ENCODE data around the gene ZNF410. TPM values are rescaled to one million over a fixed set of nuclear protein-coding genes. Genes with fewer than 3 reads are reported as not detected.
A peak's percentile ranks its signal among the peaks of the same experiment; 100 is the strongest.

ZNF410 gene
- total RNA-seq, 6 donors from 2014 or later = 23.4 to 80.7 (median 42.5) TPM

- peaks cover 0 to 34% (median 7%) of the 10 kb centered on the region in 4 donors for H3K36me3 ChIP-seq
- 37 to 38% methylated on average over 4 of the region's 4 CpGs for WGBS, 2 donors
- peak; percentile 47 to 75 for ATAC-seq (ENCODE audit: low FRiP score in 2 of 2)
Measured at GRCh38 chr14:73943083-73943482, 56.4 kb downstream of the ZNF410 start.

GRCh38 chr14:73944432-73945158 lies 57.9 kb downstream of the ZNF410 start:
- Histone ChIP-seq H3K4me1 (peaks cover 12 to 29% (median 18%) of the 10 kb centered on the region in 4 donors), H3K9me3 (no peaks in the 10 kb centered on the region), H3K36me3 (peaks cover 0 to 28% (median 7%) of the 10 kb centered on the region in 4 donors), H3K4me3 (no peak overlapping the region), H3K27me3 (no peaks in the 10 kb centered on the region), H3K27ac (peak overlapping the region in 2 of 4 donors; percentile 9 to 53)
- 70 to 83% methylated on average over 4 to 17 of the region's 17 CpGs for WGBS, 2 donors
- ATAC-seq (ENCODE audit: low FRiP score in 2 of 2) (peak in 1 of 2 donors; percentile 16), DNase-seq (peak in 1 of 2 donors; percentile 64)
- TF ChIP-seq POLR2AphosphoS5 (IDR thresholded peaks at IDR 0.05) (no peak), EP300 (IDR thresholded peaks at IDR 0.05) (no peak), POLR2A (IDR thresholded peaks at IDR 0.05) (no peak)
- TF ChIP-seq, protein P1, sequence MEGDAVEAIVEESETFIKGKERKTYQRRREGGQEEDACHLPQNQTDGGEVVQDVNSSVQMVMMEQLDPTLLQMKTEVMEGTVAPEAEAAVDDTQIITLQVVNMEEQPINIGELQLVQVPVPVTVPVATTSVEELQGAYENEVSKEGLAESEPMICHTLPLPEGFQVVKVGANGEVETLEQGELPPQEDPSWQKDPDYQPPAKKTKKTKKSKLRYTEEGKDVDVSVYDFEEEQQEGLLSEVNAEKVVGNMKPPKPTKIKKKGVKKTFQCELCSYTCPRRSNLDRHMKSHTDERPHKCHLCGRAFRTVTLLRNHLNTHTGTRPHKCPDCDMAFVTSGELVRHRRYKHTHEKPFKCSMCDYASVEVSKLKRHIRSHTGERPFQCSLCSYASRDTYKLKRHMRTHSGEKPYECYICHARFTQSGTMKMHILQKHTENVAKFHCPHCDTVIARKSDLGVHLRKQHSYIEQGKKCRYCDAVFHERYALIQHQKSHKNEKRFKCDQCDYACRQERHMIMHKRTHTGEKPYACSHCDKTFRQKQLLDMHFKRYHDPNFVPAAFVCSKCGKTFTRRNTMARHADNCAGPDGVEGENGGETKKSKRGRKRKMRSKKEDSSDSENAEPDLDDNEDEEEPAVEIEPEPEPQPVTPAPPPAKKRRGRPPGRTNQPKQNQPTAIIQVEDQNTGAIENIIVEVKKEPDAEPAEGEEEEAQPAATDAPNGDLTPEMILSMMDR (IDR thresholded peaks at IDR 0.05) = no peak

More at GRCh38 chr14:73943083-73943482, 56.4 kb downstream of the ZNF410 start:
- DNase-seq = peak in 1 of 2 donors; percentile 27
- peaks cover 6 to 23% (median 17%) of the 10 kb centered on the region in 4 donors for H3K4me1 ChIP-seq
- H3K27ac ChIP-seq = peak overlapping the region in 1 of 4 donors; percentile 32
- no peaks in the 10 kb centered on the region for H3K9me3 ChIP-seq
- H3K4me3 ChIP-seq = no peak overlapping the region
- TF ChIP-seq POLR2A (IDR thresholded peaks at IDR 0.05) (no peak), EP300 (IDR thresholded peaks at IDR 0.05) (no peak), POLR2AphosphoS5 (IDR thresholded peaks at IDR 0.05) (no peak)
- TF ChIP-seq, protein P1 (IDR thresholded peaks at IDR 0.05) = no peak
- H3K27me3 ChIP-seq = no peaks in the 10 kb centered on the region

DNA sequence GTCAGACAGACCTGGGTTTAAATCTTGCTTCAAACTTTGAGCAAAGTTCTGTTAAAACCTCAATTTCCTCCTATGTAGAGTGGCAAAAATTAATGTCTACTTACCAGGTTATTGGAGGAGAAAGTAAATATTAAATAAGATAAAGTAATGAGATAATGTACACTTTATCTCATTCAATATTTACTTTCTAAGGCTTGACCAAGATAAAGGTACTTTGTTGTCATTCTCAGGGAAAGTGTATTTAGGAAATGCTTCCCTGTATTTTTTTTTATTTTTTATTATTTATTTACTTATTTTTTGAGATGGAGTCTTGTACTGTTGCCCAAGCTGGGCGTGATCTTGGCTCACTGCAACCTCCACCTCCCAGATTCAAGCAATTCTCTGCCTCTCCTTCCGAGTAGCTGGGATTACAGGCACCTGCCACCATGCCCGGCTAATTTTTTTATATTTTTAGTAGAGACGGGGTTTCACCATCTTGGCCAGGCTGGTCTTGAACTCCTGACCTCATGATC lies 58.6 kb downstream of the ZNF410 start:
- H3K9me3 ChIP-seq = no peaks in the 10 kb centered on the region
- TF ChIP-seq, protein P1 (IDR thresholded peaks at IDR 0.05) = no peak
- TF ChIP-seq POLR2A (IDR thresholded peaks at IDR 0.05) (no peak), POLR2AphosphoS5 (IDR thresholded peaks at IDR 0.05) (no peak), EP300 (IDR thresholded peaks at IDR 0.05) (no peak)
- WGBS, 2 donors = 61 to 72% methylated on average over 4 of the region's 4 CpGs
- peaks cover 12 to 30% (median 18%) of the 10 kb centered on the region in 4 donors for H3K4me1 ChIP-seq
- ATAC-seq (ENCODE audit: low FRiP score in 2 of 2) (no peak), DNase-seq (no peak)
- H3K36me3 ChIP-seq = peaks cover 0 to 21% (median 7%) of the 10 kb centered on the region in 4 donors
- no peaks in the 10 kb centered on the region for H3K27me3 ChIP-seq
- peak overlapping the region in 3 of 4 donors; percentile 5 to 53 (median 9) for H3K27ac ChIP-seq
- H3K4me3 ChIP-seq = no peak overlapping the region

DNA sequence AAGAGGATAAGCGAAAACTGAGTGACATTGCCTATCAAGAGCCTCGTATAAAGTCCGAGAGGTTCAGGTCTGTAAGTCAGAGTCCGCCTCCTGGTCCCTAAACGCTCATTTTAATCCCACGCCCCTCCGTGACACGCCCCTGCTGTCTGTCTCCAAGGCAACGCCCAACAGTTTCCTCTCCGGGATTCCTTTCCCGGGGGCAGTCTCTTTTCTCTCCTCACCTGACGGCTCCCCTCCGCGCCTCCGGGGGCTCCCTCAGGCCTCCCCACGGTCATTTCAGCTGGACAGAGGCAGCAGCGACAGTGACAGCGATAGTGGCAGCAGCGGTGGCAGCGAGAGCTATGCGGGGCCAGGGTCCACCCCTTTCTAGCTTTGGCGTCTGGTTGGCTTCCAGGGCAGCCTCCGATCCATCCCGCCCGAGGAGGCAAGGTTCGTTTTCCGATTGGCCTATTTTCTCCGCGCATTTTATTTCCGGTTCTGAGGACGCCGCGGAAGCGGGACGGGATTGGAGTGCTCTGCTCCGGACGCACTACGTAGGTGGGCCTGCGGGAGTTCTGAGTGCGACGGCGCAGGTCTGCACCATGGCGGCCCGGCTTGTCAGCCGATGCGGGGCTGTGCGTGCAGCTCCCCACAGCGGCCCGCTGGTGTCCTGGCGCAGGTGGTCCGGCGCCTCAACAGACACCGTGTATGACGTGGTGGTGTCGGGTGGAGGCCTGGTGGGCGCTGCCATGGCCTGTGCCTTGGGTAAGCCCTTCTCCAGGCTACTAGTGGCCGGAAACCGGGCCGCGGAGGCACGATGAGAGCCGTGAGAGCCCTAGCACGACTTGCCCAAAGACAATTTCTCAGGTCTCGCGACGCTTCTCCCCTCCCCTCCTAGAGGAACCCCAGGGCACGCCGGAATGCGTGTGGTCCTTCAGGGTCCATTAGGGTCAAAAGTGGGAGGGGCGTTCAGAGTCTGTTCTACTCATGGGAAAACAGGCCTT lies 63.4 kb downstream of the ZNF410 start, which contains the start of the genes COQ6 and FAM161B:
COQ6 (plus strand) TSS at position 551 of the 983 bp plus-strand sequence; CDS start at position 582, 31 bp downstream.
FAM161B (minus strand) TSS at position 343 of the 983 bp plus-strand sequence; CDS start at position 275, 68 bp downstream.
- ATAC-seq (ENCODE audit: low FRiP score in 2 of 2) = peak; percentile 98 to 99
- TF ChIP-seq POLR2A (IDR thresholded peaks at IDR 0.05) (peak in 3 of 4 donors; percentile 63 to 94 (median 88)), POLR2AphosphoS5 (IDR thresholded peaks at IDR 0.05) (peak; percentile 81 to 87), EP300 (IDR thresholded peaks at IDR 0.05) (peak in 1 of 4 donors; percentile 36)
- TF ChIP-seq, protein P1 (IDR thresholded peaks at IDR 0.05) = peak in 5 of 6 experiments; percentile 10 to 50 (median 26)
- Histone ChIP-seq H3K4me3 (peak within 1 kb of the TSS; percentile 77 to 87 (median 84)), H3K27me3 (no peaks in the 10 kb centered on the region), H3K9me3 (no peaks in the 10 kb centered on the region), H3K27ac (peak within 1 kb of the TSS; percentile 88 to 93 (median 92)), H3K36me3 (peaks cover 12 to 23% (median 13%) of the 10 kb centered on the region in 4 donors), H3K4me1 (peaks cover 5 to 19% (median 13%) of the 10 kb centered on the region in 4 donors)
- peak; percentile 94 to 96 for DNase-seq
- 0 to 1% methylated on average over 40 to 66 of the region's 70 CpGs for WGBS, 2 donors
